GM12801 (cell line): ENCODE results near the gene TDRD12.

Source experiments
- CTCF ChIP-seq: IDR thresholded peaks from one replicate; pipeline ENCODE4 v1.5.1; 2011; ENCODE audit warnings: control low read depth; ENCODE audit not compliant: insufficient read length; ENCODE audit errors: extremely low read depth

The TDRD12 gene

GRCh38 chr19:32675720-32676185 is 43.8 kb upstream of the TDRD12 start, which contains the start of gene RGS9BP:
TSS of gene RGS9BP (plus strand) at chr19:32675848. CDS start at chr19:32676264, 416 bp downstream.
- TF ChIP-seq CTCF = no peak

- TF ChIP-seq CTCF = no peak
Observed at GRCh38 chr19:32676186-32676894, 43.2 kb upstream of the TDRD12 start.

GRCh38 chr19:32676895-32677359 is 42.6 kb upstream of the TDRD12 start:
- no peak for TF ChIP-seq CTCF

- no peak for TF ChIP-seq CTCF
Observed at GRCh38 chr19:32677657-32678056, 41.9 kb upstream of the TDRD12 start.

- TF ChIP-seq CTCF = no peak
Observed at GRCh38 chr19:32680986-32681385, 38.6 kb upstream of the TDRD12 start.

- no peak for TF ChIP-seq CTCF
Observed at GRCh38 chr19:32682317-32682716, 37.2 kb upstream of the TDRD12 start.

GRCh38 chr19:32686847-32687475 is 32.6 kb upstream of the TDRD12 start:
- no peak for TF ChIP-seq CTCF
